ENCODE data around the gene MACROD1.

GRCh38 chr11:64038500-64038899 is 127.4 kb downstream of the MACROD1 start:
- TF ChIP-seq POLR2A (IDR thresholded peaks at IDR 0.05) (no peak), POLR2AphosphoS5 (IDR thresholded peaks at IDR 0.05) (no peak)
- TF ChIP-seq, protein P1, sequence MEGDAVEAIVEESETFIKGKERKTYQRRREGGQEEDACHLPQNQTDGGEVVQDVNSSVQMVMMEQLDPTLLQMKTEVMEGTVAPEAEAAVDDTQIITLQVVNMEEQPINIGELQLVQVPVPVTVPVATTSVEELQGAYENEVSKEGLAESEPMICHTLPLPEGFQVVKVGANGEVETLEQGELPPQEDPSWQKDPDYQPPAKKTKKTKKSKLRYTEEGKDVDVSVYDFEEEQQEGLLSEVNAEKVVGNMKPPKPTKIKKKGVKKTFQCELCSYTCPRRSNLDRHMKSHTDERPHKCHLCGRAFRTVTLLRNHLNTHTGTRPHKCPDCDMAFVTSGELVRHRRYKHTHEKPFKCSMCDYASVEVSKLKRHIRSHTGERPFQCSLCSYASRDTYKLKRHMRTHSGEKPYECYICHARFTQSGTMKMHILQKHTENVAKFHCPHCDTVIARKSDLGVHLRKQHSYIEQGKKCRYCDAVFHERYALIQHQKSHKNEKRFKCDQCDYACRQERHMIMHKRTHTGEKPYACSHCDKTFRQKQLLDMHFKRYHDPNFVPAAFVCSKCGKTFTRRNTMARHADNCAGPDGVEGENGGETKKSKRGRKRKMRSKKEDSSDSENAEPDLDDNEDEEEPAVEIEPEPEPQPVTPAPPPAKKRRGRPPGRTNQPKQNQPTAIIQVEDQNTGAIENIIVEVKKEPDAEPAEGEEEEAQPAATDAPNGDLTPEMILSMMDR (IDR thresholded peaks at IDR 0.05 in 8 of 11, conservative IDR thresholded peaks at IDR 0.05 in 3 of 11) = no peak

All from spleen (tissue), 7 donors.